Activated CD8-positive, alpha-beta memory T cell treated with anti-CD3 and anti-CD28 coated beads for 4 hours (primary cell): ENCODE measurements around the gene RAC3.

Experiments
- DNase-seq, 2 donors: peaks; one replicate each; pipeline ENCODE4 v3.0.0-alpha.2; 2020; ENCODE audit warnings: low read depth in 2 of 2

Gene RAC3

DNA sequence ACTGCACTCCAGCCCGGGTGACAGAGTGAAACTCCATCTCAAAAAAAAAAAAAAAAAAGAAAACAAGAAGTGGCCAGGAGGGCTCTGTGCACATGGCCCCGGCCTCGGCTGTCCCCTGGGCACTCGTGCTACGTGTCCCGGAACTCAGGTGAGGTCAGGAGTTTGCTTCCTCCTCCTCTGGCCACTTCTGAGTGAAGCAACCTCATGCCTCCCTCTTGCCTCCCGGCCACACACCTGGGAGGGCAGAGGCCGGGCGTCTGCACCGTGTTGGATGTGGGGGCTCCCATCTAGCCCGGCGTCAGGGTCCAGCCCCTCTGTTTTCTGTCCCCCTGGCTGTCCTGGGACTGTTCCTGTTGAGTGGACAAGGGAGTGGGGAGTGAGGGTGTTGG is 31.9 kb upstream of the RAC3 start:
- no peak for DNase-seq

- no peak for DNase-seq
These were observed 31.3 kb upstream of the RAC3 start for GRCh38 chr17:81999976-82000802.

GRCh38 chr17:82000803-82001570 is 30.5 kb upstream of the RAC3 start:
- no peak for DNase-seq

- DNase-seq, result no peak
These were observed 29.9 kb upstream of the RAC3 start for GRCh38 chr17:82001571-82002056.

DNA sequence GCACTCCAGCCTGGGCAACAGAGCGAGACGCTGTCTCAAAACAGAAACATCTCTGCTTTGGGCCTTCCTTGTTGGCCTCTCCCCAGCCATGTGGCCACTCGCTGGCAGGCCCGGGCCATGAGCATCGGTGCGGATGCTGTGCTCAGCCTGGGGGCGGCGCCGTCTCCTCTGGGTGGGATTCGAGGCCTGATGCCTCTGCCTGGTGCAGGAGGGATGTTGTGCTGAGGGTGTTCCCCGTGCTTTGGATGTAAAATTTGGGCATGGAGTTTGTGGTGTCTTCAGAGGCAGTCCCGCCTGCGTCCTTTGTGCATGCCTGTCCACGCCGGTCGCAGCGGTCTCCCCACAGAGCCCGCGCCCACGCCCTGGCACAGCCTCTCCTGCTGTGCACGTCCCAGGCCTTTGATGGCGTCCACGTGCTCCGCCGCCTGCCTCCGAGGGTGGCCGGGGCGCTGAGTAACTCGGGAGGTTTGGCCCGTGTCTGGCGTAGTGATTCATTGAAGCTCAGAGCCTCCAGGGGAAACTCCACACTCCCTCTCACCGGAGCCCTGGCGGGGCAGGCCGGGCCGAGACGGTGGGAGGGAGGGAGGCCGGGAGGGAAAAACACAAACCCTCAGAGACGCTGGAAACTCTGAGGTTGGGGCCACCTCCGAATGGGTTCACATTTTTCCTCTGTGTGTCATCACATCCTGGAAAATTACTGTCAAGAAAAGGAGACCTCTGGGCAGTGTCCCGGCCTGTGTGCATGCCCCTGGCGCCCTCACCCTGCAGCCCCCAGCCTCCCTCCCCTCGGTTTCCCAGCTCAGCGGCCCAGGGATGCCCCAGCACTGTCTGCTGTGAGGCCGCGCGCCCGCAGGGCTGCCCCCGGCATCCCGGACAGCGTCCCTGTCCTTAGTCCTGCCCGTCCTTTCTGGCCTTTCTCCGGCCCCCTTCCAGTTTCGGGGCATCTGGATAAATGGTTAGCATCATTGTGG is 27.8 kb upstream of the RAC3 start:
- DNase-seq, result no peak

- DNase-seq, result no peak
These were observed 26.7 kb upstream of the RAC3 start for GRCh38 chr17:82004517-82005455.

DNA sequence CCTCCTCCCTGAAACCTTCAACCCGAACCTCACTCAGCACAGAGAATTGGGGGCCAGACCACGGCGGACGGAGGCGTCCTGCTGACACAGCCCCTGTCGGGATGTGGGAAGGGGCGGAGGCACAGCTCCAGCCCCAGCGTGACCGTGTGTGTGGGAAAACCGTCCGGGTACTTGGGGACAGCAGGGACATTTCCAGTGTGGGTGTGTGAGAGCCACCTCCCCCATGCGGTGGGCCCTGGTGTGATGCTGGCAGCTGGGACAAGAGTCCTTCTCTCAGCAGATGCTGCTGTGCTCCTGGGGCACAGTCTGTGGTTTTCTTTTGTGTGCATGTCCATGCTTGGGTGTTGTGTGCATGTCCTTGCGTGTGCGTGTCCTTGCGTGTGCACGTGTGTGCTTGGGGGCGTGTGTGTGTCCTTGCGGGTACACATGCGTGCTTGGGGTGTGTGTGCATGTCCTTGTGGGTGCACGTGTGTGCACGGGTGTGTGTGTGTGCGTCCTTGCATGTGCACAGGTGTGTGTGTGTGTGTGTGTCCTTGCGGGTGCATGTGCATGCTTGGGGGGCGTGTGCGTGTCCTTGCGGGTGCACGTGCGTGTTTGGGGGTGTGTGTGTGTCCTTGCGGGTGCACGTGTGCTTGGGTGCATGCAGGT is 25.7 kb upstream of the RAC3 start:
- DNase-seq, result no peak

GRCh38 chr17:82006468-82007227 is 24.8 kb upstream of the RAC3 start:
- DNase-seq, result no peak

DNA sequence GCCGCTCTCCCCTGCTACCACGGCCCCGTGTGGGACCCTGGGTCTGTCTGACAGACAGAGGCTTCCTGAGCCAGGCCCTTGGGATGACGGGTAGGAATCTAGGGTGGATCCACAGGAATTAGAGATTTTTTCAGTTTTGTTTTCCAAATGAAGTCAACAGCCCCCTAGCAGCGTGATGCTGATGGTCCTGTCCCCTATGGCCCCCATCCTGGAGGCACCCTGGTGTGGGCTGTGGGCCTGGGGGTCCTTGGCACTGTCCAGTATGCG is 24.3 kb upstream of the RAC3 start:
- DNase-seq, result no peak

- DNase-seq, result no peak
These were observed 23.8 kb upstream of the RAC3 start for GRCh38 chr17:82007495-82008257.

DNA sequence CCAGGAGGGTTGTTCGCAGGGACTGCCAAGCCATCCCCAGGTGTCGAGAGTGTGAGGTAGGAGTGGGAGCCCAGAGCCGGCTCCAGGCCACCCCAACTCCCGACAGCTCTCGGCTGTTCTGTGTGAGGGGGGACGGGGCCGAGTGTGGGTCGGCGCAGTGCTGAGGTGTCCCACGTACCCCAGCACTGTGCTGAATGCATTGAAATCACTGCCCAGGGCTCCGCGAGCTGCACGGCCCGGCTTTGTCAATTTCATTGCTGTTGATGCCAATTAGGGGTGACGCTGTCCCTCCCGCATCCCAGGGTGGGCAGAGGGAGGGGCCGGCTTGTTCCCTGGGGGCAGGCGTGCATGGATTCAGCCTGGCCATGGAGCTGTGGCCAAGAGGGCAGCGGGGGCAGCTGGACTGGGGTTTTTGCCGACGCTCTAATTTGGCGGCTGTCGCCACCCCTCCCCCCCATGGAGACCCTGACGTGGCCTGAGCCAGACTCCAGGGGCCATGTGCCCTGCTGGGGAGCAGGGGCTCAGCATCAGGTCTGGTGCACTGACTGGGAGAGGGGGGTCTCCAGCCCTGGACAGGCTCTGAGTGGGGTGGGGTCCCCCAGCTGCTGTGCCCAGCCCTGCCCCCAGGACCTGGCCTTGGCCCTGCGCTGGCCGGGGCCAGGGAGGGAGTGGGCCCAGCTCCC is 23.1 kb upstream of the RAC3 start:
- no peak for DNase-seq

- DNase-seq, result no peak
These were observed 22.5 kb upstream of the RAC3 start for GRCh38 chr17:82008941-82009405.

DNA sequence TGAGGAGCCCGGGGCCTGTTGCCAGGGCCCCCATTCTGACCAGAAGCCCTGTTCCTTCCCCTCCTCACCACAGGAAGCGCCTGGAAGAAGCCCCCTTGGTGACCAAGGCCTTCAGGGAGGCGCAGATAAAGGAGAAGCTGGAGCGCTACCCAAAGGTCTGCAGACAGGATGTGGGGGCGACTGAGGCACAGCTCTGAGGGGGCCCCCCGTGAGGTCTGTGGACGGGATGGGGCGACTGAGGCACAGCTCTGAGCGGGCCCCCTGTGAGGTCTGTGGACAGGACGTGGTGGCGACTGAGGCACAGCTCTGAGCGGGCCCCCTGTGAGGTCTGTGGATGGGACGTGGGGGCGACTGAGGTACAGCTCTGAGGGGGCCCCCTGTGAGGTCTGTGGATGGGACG is 22.1 kb upstream of the RAC3 start:
- DNase-seq, result no peak

GRCh38 chr17:82010575-82011525 is 20.6 kb upstream of the RAC3 start:
- no peak for DNase-seq

- DNase-seq, result no peak
These were observed 19.8 kb upstream of the RAC3 start for GRCh38 chr17:82011617-82012187.

DNA sequence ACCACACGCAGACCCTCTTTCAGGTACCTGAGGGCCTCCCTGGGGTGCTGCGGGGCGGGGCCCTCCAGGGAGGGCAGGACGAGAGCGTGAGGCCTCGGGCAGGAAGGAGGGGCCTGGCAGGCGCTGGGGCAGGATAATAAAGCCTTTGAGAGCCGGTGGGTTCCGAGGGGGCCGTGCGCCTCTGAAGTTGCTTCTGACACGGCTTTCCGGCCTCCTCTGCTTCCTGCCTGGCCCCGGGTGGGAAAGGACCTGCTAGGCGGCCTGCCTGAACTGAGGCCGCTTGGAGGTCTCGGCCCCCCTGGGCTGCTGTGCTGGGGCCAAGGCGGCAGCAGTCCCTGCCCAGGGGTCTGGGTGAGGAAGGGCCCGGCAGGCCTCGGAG is 19.2 kb upstream of the RAC3 start:
- no peak for DNase-seq
